ENCODE results near the gene SLC12A5.

Gene SLC12A5

GRCh38 chr20:46021361-46022359 is 7.4 kb upstream of the SLC12A5 start:
- peak; percentile 83 for DNase-seq (ENCODE audit: low spot score)

GRCh38 chr20:46022411-46023147 is 6.4 kb upstream of the SLC12A5 start:
- peak; percentile 87 for DNase-seq (ENCODE audit: low spot score)

More at GRCh38 chr20:46021361-46022359, 7.4 kb upstream of the SLC12A5 start:
- TF ChIP-seq CTCF (IDR thresholded peaks at IDR 0.05; ENCODE audit: extremely low read depth, missing control alignments), result no peak

GRCh38 chr20:46023148-46023484 is 5.9 kb upstream of the SLC12A5 start:
- TF ChIP-seq CTCF (IDR thresholded peaks at IDR 0.05; ENCODE audit: extremely low read depth, missing control alignments), result no peak
- no peak for DNase-seq (ENCODE audit: low spot score)

More at GRCh38 chr20:46022411-46023147, 6.4 kb upstream of the SLC12A5 start:
- peak; percentile 87 for TF ChIP-seq CTCF (IDR thresholded peaks at IDR 0.05; ENCODE audit: extremely low read depth, missing control alignments)

GRCh38 chr20:46023999-46024398 is 5.0 kb upstream of the SLC12A5 start:
- TF ChIP-seq CTCF (IDR thresholded peaks at IDR 0.05; ENCODE audit: extremely low read depth, missing control alignments), result no peak
- no peak for DNase-seq (ENCODE audit: low spot score)

GRCh38 chr20:46025376-46025783 is 3.6 kb upstream of the SLC12A5 start:
- no peak for DNase-seq (ENCODE audit: low spot score)
- no peak for TF ChIP-seq CTCF (IDR thresholded peaks at IDR 0.05; ENCODE audit: extremely low read depth, missing control alignments)

GRCh38 chr20:46027245-46027853 is 1.7 kb upstream of the SLC12A5 start:
- no peak for TF ChIP-seq CTCF (IDR thresholded peaks at IDR 0.05; ENCODE audit: extremely low read depth, missing control alignments)
- DNase-seq (ENCODE audit: low spot score), result peak; percentile 65

Measured in GM20000 (cell line).